ENCODE measurements around the gene COPG2.

- TF ChIP-seq POLR2A (IDR thresholded peaks at IDR 0.05) (no peak), CTCF (IDR thresholded peaks at IDR 0.05 in 4 of 5, conservative IDR thresholded peaks at IDR 0.05 in 1 of 5) (no peak)
Observed at GRCh38 chr7:130701650-130702049, 33.1 kb upstream of the COPG2 start.
